ENCODE results near the gene CDHR2.

DNA sequence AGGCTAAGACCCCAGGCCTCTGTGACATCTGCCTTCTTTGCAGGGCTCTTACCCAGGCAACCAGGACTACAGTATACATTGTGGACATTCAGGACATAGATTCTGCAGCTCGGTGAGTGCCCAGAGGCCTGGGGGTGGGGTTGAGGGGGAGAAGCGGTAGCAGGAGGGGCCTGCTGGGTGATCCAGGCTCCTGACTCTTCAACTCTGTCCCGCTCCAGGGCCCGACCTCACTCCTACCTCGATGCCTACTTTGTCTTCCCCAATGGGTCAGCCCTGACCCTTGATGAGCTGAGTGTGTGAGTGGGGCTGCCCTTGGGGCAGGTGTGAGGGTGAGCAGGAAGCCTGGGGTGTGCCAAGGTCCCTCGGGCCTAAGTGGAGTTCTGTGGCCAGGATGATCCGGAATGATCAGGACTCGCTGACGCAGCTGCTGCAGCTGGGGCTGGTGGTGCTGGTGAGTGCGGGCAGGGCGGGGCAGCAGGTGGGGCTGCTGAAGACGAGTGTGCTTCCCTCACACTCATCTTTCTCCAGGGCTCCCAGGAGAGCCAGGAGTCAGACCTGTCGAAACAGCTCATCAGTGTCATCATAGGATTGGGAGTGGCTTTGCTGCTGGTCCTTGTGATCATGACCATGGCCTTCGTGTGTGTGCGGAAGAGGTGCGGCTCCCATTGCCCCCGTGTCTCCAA is 41.0 kb downstream of the CDHR2 start:
- TF ChIP-seq, protein P1, sequence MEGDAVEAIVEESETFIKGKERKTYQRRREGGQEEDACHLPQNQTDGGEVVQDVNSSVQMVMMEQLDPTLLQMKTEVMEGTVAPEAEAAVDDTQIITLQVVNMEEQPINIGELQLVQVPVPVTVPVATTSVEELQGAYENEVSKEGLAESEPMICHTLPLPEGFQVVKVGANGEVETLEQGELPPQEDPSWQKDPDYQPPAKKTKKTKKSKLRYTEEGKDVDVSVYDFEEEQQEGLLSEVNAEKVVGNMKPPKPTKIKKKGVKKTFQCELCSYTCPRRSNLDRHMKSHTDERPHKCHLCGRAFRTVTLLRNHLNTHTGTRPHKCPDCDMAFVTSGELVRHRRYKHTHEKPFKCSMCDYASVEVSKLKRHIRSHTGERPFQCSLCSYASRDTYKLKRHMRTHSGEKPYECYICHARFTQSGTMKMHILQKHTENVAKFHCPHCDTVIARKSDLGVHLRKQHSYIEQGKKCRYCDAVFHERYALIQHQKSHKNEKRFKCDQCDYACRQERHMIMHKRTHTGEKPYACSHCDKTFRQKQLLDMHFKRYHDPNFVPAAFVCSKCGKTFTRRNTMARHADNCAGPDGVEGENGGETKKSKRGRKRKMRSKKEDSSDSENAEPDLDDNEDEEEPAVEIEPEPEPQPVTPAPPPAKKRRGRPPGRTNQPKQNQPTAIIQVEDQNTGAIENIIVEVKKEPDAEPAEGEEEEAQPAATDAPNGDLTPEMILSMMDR (IDR thresholded peaks at IDR 0.05): no peak
- no peak for TF ChIP-seq POLR2A (IDR thresholded peaks at IDR 0.05)

Data from uterus (tissue), 2 donors.